ES-I3 (cell line): ENCODE data around the gene MOGAT3.

Experiments used
- H3K36me3 ChIP-seq: 2 replicates; pipeline ENCODE4 v1.6.1; 2013; ENCODE audit warnings: mild to moderate bottlenecking, low read length, control low read depth, moderate library complexity; ENCODE audit not compliant: insufficient read depth
- H3K4me1 ChIP-seq: 2 replicates; pipeline ENCODE4 v1.6.1; 2013; ENCODE audit warnings: mild to moderate bottlenecking, control low read depth, low read length; ENCODE audit not compliant: insufficient read depth
- H3K9ac ChIP-seq: 2 replicates; pipeline ENCODE4 v1.6.1; 2013; ENCODE audit warnings: low read depth, mild to moderate bottlenecking, low read length, moderate library complexity
- H3K9me3 ChIP-seq: 2 replicates; pipeline ENCODE4 v1.6.1; 2013; ENCODE audit warnings: mild to moderate bottlenecking, low read length, moderate library complexity; ENCODE audit not compliant: control insufficient read depth, insufficient read depth

MOGAT3 gene

DNA sequence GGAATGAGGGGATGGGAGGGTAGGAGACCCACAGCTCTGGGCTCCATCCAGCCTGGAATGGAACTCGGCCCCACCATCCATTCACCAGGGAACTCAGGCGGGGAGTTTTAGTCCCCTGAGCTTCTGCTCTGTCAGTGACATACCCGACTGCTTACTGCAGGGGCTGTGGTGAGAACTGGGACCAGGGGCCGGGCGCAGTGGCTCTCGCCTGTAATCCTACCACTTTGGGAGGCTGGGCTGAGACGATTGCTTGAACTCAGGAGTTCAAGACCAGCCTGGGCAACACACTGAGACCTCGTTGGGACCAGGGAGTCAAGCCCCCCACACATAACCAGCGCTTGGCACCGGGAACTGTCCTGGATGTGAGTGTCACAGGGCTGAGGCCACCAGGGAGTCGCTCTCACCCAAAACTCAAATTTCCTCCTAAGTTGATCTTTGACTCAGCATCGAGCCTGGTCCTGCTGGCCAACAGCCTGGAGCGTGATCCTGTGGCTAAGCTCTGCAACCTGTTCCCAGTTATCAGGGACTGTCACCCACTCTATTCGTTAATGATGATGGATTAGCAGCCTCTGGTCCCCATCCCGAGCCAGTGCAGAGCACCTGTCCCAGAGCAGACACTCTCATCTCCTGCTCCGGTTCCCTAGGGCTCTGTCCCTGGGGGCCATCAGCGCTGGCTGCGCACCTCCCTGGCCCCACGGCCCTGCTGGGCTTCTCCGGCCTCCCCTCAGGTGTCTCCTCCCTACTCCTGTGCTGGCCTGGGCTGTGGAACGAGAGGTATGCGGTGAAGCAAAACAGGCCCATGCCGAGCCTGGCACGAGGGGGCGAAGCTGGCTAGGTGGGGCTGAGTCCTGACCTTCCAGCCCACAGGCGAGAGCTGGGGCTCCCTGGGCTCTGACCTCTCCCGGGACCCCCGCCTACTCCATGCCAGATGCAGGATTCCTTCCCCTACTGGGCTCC lies 37.7 kb upstream of the MOGAT3 start:
- Histone ChIP-seq H3K36me3 (peaks cover 3% of the 10 kb centered on the region; the same call in 1 of the 2 replicates), H3K4me1 (peaks cover 26% of the 10 kb centered on the region; the same call in 1 of the 2 replicates), H3K9ac (no peak overlapping the region), H3K9me3 (no peaks in the 10 kb centered on the region)

DNA sequence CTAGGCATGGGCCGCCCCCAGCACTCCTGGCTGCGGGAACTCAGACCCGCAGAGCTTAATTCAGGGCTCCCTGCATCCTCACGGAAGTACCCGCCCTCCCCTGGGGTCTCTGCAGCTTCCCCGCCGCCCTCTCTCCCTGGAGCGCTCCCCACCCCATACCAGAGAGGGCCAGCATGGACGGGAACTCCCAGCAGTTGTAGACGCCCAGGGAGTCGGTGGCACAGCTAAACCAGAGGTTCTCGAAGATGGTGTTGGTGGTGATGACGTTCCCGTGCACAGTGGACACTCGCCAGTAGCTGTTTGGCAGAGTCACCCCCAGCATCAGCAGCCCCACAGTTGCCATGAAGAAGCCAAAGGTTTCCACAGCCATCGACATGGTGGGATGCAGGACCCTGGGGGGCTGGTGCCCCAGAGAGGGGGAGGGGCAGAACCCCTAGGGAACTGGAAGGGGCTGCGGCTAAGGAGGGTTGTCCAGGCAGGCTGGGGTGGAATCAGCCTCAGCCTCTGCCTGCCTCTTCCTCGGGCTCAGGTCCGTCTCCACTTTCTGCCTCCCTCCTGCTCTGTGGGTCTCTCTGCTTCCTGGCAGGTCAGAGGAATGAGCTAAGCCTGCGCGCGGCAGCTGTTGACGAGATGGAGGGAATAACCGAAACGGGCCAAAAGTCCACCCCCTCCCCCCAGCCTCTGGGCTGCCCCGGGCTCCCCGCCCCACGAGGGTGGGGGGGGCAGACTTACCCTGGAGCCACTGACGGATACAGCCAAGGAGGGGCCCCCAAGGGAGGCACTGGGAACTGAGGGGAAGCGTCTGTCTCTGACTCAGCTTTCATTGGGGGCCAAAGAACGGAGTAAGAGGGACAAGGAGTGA lies 36.6 kb upstream of the MOGAT3 start, which contains the start of gene CLDN15:
Gene CLDN15 (minus strand): TSS at position 597 of the 862 bp plus-strand sequence. CDS start 221 bp downstream, at position 376.
- Histone ChIP-seq H3K36me3 (no peaks in the 10 kb centered on the region), H3K4me1 (peaks cover 33% of the 10 kb centered on the region), H3K9ac (no peak within 1 kb of the TSS), H3K9me3 (no peaks in the 10 kb centered on the region)

DNA sequence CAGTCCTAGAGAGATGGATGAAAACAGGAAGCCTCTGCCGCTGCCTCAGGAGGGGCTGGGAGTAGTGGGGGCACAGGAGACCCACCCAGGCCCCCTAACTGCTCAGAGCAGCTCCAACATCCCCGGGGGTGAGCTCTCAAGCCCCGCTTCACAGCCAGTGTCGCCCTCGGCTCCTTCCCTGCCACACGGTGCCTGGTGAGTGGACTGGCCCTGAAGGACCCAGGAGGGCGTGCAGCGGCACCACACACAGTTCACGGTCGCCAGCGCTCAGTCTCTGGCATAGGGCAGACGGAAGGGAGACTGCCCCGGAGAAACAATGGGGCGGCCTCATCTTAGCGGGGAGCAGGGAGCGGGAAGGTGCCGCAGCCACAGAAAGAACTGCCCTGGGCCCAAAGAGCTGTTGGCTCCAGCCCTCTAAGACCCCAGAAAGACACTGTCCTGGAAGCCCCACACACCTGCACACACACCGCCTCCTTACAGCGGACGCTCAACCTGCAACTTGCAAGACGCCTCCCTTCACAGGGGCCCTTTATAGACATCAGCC lies 35.5 kb upstream of the MOGAT3 start:
- H3K9ac ChIP-seq = no peak overlapping the region
- peaks cover 39% of the 10 kb centered on the region for H3K4me1 ChIP-seq
- H3K9me3 ChIP-seq = no peaks in the 10 kb centered on the region
- no peaks in the 10 kb centered on the region for H3K36me3 ChIP-seq

DNA sequence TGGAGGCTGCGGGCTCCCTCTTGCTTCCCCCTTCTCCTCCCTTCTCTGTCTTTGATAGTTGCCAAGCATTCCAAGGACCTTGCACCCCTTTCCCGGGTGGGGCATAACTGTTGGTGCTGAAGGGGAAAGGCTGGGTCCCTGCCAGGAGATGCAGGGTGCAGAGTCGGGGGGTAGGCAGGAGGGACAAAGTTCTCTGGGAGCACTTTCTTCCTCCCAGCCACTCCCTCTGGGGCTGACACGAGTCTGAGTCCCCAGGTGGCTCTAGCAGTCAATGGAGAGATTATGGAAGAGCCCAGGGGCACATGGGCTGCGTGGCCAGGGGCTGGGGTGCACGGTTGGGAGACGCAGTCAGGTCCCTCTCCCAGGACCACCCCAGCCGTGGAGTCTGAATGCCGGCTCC lies 34.7 kb upstream of the MOGAT3 start:
- no peak overlapping the region for H3K9ac ChIP-seq
- peaks cover 43% of the 10 kb centered on the region for H3K4me1 ChIP-seq
- no peaks in the 10 kb centered on the region for H3K36me3 ChIP-seq
- H3K9me3 ChIP-seq = no peaks in the 10 kb centered on the region

DNA sequence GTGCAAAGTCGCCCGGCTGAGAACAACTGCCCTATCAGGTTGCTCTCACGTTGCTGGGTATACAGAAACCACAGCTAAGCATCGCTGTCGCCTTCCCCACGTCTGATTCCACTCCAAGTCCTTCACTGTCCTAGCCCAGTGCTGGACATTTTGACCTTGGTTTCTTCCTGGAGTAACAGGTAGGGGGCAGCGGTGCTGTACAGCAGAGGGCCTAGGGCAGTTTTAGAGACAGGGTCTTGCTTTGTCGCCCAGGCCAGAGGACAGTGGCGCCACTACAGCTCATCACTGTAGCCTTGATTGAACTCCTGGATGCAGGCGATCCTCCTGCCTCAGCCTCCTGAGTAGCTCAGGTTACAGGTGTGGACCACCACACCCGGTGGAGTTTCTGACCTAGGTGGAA lies 34.2 kb upstream of the MOGAT3 start:
- H3K36me3 ChIP-seq = no peaks in the 10 kb centered on the region
- peaks cover 43% of the 10 kb centered on the region for H3K4me1 ChIP-seq
- no peak overlapping the region for H3K9ac ChIP-seq
- no peaks in the 10 kb centered on the region for H3K9me3 ChIP-seq

DNA sequence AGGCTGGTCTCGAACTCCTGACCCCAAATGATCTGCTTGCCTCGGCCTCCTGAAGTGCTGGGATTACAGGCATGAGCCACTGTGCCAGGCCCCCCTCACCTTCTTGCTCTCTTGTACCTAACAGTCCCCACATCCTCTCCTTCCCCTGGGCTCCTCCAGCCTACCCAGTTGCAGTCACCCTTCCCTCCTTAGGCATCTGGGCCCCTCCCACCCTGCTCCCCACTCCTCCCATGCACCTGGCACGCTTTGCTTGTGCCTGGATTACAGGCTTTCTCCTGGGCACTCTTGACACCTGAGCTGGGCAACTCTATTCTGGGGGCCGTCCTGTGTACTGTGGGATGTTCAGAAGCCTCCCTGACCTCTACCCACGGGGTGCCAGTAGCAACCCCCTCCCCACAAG lies 33.8 kb upstream of the MOGAT3 start:
- peaks cover 43% of the 10 kb centered on the region for H3K4me1 ChIP-seq
- no peaks in the 10 kb centered on the region for H3K9me3 ChIP-seq
- no peaks in the 10 kb centered on the region for H3K36me3 ChIP-seq
- no peak overlapping the region for H3K9ac ChIP-seq

DNA sequence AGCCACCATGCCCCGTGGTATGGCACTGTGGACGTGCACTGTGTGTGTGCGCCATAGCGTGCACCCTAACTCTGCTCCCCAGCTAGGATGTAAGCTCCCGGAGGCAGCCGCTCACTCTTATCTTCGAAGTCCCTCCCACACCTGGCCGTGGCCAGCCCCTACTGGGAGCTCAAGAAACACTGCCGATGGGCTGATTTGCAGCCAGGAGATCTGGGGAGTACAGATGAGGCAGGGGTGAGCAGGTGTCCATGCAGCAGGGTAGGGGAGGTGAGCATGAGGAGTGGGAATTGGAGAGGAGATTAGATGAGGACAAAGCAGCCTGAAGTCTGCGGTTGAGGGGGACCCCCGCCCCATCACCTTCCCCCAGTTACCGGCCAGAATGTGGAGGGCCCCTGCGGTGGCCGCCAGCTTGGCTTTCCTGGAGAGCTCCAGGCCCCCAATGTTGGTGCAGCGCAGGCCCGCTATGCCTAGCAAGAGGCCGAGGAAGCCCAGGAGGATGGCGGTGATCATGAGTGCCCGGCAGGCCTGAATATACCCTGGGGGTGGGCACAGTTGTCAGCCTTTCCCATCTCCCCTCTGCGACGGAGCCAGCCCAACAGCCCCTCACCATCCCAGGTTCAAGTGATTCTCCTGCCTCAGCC lies 33.2 kb upstream of the MOGAT3 start:
- H3K4me1 ChIP-seq = peaks cover 37% of the 10 kb centered on the region
- no peak overlapping the region for H3K9ac ChIP-seq
- no peaks in the 10 kb centered on the region for H3K9me3 ChIP-seq
- H3K36me3 ChIP-seq = no peaks in the 10 kb centered on the region

DNA sequence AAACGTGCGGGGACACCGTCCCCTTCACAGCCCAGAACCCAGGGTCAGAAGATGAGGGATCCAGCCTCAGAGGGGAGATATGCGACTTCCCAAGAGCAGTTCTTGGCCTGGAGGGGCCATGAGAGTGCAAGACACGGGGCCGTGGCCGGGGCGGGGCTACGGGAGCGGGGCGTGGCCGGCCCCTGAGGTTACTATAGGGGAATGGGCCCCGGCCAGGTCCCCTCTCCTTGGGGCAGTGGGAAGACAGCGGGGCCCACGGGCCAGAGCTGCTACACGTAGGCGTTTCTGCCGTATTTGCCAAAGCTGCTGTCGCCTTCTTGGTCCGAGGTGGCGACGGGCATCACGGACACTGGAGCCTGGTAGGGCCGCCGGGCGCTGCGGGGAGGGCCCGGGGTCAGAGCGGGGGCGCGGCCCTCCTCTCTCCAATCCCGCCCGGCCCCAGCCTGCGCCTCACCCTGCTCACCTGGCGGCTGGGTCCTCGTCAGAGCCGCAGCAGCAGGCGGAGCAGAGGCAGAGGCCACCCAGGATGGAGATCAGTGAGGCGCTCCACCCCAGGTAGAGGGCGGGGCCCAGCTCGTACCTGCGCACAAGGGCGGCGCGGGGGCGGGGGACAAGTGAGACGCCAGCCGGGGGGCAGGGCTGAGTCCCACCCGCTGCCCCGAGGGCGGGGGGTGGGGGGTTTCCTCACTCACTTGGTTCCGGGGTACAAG lies 31.5 kb upstream of the MOGAT3 start:
- Histone ChIP-seq H3K36me3 (no peaks in the 10 kb centered on the region), H3K9ac (peak overlapping the region; percentile 62; the same call in 1 of the 2 replicates), H3K9me3 (no peaks in the 10 kb centered on the region), H3K4me1 (peaks cover 22% of the 10 kb centered on the region)

DNA sequence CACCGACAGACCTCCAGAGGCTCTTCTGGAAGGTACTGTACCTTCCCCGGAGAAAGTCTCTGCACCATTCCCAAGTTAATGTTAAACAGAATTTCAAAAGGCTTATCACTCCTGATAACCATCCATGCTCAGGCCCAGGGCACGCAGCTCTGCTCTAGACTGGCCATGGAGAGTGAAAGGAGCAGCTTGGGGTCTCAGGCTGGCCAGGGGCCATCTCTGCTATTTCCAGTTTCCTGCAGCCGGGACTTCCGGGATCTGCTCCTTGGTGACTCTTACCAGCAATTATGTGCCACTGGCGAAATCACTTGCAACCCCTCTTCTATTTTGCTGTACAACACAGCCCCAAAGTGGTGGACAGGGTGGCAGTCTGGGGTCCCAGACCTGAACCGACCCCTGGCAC lies 30.8 kb upstream of the MOGAT3 start:
- Histone ChIP-seq H3K36me3 (no peaks in the 10 kb centered on the region), H3K9me3 (no peaks in the 10 kb centered on the region), H3K4me1 (peaks cover 17% of the 10 kb centered on the region), H3K9ac (peak overlapping the region; percentile 62; the same call in 1 of the 2 replicates)

DNA sequence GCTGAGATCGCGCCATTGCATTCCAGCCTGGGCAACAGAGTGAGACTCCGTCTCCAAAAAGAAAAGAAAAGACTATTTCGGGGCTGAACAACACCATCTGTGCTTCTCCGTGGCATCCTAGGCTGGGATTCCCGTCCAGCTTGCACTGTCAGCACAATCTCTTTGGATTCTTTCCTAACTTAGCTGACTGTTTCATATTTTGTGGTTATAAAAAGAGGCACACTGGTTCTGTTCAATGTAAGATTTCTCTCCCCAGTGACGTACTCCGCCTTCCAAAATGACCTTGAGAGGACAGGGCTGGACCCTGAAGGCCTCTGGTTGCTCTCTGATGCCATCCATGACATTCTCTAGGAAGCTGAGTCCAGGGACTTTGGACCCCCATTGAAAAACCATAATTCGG lies 25.9 kb upstream of the MOGAT3 start:
- Histone ChIP-seq H3K4me1 (peaks cover 12% of the 10 kb centered on the region; the same call in 1 of the 2 replicates), H3K9ac (no peak overlapping the region), H3K9me3 (no peaks in the 10 kb centered on the region), H3K36me3 (peaks cover 7% of the 10 kb centered on the region)

DNA sequence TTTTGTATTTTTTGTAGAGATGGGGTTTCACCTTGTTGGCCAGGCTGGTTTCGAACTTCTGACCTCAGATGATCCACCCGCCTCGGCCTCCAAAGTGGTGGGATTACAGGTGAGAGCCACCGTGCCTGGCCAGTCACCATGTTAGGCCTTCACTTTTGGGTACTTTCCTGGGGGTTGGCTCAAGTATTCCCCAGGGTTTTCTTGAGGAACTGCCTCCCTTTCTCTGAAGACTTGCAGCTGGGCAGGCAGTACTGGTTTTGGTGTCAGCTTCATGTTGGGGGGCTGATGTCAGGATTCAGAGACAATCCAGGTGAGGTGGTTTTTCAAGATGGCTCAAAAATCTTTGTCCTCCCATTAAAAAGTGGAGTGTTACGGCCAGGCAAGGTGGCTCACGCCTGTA lies 24.8 kb upstream of the MOGAT3 start:
- Histone ChIP-seq H3K4me1 (0 out of 2 replicates have a peak, but pooled peaks cover 4% of the 10 kb centered on the region), H3K36me3 (peaks cover 7% of the 10 kb centered on the region), H3K9ac (no peak overlapping the region), H3K9me3 (no peaks in the 10 kb centered on the region)

DNA sequence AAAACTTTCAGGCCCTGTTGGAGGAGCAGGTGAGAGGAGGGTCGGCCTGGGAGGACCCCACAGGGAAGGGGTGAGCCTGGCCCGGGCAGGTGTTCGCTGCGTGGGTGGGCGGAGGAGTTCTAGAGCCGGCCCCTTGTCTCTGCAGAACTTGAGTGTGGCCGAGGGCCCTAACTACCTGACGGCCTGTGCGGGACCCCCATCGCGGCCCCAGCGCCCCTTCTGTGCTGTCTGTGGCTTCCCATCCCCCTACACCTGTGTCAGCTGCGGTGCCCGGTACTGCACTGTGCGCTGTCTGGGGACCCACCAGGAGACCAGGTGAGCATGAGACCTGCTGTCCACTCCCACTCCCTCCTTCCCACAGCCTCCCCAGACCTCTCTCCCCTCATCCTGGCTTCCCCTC lies 22.7 kb upstream of the MOGAT3 start:
- Histone ChIP-seq H3K4me1 (0 out of 2 replicates have a peak, but pooled peaks cover 4% of the 10 kb centered on the region), H3K9me3 (no peaks in the 10 kb centered on the region), H3K36me3 (peaks cover 7% of the 10 kb centered on the region), H3K9ac (no peak overlapping the region)

DNA sequence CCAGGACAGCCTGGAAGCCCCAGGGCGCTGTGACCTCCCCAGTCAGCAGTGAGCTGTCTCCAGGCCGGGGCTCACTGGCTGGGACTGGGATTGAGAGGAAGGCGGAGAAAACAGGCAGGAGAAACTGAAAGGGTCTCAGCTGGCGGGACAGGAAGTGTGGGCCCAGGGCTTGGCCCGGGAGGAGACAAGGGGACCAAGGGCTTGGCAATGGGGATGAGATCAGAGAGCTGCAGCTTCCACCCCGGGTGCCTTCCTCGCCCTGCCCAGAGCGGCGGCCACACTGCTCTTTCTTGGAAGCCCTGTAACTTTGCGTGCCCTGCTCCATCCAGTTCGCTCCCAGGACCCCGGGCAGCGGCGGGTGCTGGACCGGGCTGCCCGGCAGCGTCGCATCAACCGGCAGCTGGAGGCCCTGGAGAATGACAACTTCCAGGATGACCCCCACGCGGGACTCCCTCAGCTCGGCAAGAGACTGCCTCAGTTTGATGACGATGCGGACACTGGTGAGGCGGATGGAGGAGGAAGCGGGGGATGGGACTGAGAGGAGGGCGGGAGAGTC lies 21.5 kb upstream of the MOGAT3 start:
- Histone ChIP-seq H3K36me3 (peaks cover 7% of the 10 kb centered on the region), H3K9ac (no peak overlapping the region), H3K9me3 (no peaks in the 10 kb centered on the region), H3K4me1 (0 out of 2 replicates have a peak, but pooled peaks cover 4% of the 10 kb centered on the region)
